ENCODE results near the gene CARF.
"Not testable (repeated sequence)": the region's sequence is repeated elsewhere in the genome, so short reads cannot be mapped to it uniquely, and the experiment has no call there.

Gene CARF

GRCh38 chr2:202911203-202911511 is 918 bp upstream of the CARF start:
- DNase-seq (ENCODE audit: low read depth): no peak
- H3K4me3 ChIP-seq (ENCODE audit: control insufficient read depth, low read depth, low read length): peak overlapping the region; percentile 100

GRCh38 chr2:202912342-202913201 is 497 bp downstream of the CARF start:
- DNase-seq (ENCODE audit: low read depth): not testable (repeated sequence)
- H3K4me3 ChIP-seq (ENCODE audit: control insufficient read depth, low read depth, low read length): peak overlapping the region; percentile 100

More at GRCh38 chr2:202911203-202911511, 918 bp upstream of the CARF start:
- TF ChIP-seq CTCF (conservative IDR thresholded peaks at IDR 0.05; ENCODE audit: control insufficient read depth, insufficient read depth, low read depth, low read length): no peak

- no peak for DNase-seq (ENCODE audit: low read depth)
- no peak for TF ChIP-seq CTCF (conservative IDR thresholded peaks at IDR 0.05; ENCODE audit: control insufficient read depth, insufficient read depth, low read depth, low read length)
- H3K4me3 ChIP-seq (ENCODE audit: control insufficient read depth, low read depth, low read length): no peak overlapping the region
Measured at GRCh38 chr2:202918860-202919259, 6.8 kb downstream of the CARF start.

GRCh38 chr2:202932425-202933138 is 20.5 kb downstream of the CARF start:
- peak; percentile 69 for DNase-seq (ENCODE audit: low read depth)
- TF ChIP-seq CTCF (conservative IDR thresholded peaks at IDR 0.05; ENCODE audit: control insufficient read depth, insufficient read depth, low read depth, low read length): no peak
- H3K4me3 ChIP-seq (ENCODE audit: control insufficient read depth, low read depth, low read length): no peak overlapping the region

- no peak overlapping the region for H3K4me3 ChIP-seq (ENCODE audit: control insufficient read depth, low read depth, low read length)
- TF ChIP-seq CTCF (conservative IDR thresholded peaks at IDR 0.05; ENCODE audit: control insufficient read depth, insufficient read depth, low read depth, low read length): no peak
Measured at GRCh38 chr2:202933139-202933510, 21.1 kb downstream of the CARF start.

GRCh38 chr2:202933958-202934357 is 21.9 kb downstream of the CARF start:
- no peak for DNase-seq (ENCODE audit: low read depth)
- no peak for TF ChIP-seq CTCF (conservative IDR thresholded peaks at IDR 0.05; ENCODE audit: control insufficient read depth, insufficient read depth, low read depth, low read length)
- H3K4me3 ChIP-seq (ENCODE audit: control insufficient read depth, low read depth, low read length): no peak overlapping the region

More at GRCh38 chr2:202933139-202933510, 21.1 kb downstream of the CARF start:
- no peak for DNase-seq (ENCODE audit: low read depth)

GRCh38 chr2:202934456-202934855 is 22.4 kb downstream of the CARF start:
- H3K4me3 ChIP-seq (ENCODE audit: control insufficient read depth, low read depth, low read length): no peak overlapping the region
- DNase-seq (ENCODE audit: low read depth): no peak
- TF ChIP-seq CTCF (conservative IDR thresholded peaks at IDR 0.05; ENCODE audit: control insufficient read depth, insufficient read depth, low read depth, low read length): no peak

All from fibroblast of mammary gland (primary cell).